Parathyroid adenoma (tissue), 2 donors: Measurements from ENCODE around the gene KRT72.

Experiments
- H2AFZ ChIP-seq: fragments of 300-600 bp; sonication (generic); one replicate; pipeline ENCODE4 v1.7.0; 2017; ENCODE audit warnings: antibody characterized with exemption, mild to moderate bottlenecking
- H3K27ac ChIP-seq: fragments of 300-600 bp; sonication (generic); one replicate; pipeline ENCODE4 v1.7.0; 2017
- H3K27me3 ChIP-seq: fragments of 300-600 bp; sonication (generic); one replicate; pipeline ENCODE4 v1.7.0; 2017; ENCODE audit warnings: low read length; ENCODE audit not compliant: control insufficient read depth, insufficient read depth
- H3K36me3 ChIP-seq: fragments of 300-600 bp; sonication (generic); one replicate; pipeline ENCODE4 v1.7.0; 2017; ENCODE audit warnings: low read length; ENCODE audit not compliant: control insufficient read depth, insufficient read depth
- H3K4me1 ChIP-seq: fragments of 300-600 bp; sonication (generic); one replicate; pipeline ENCODE4 v1.7.0; 2017; ENCODE audit warnings: control low read depth
- H3K4me2 ChIP-seq: fragments of 300-600 bp; sonication (generic); one replicate; pipeline ENCODE4 v1.7.0; 2017; ENCODE audit warnings: low read length
- H3K4me3 ChIP-seq: fragments of 300-600 bp; sonication (generic); one replicate; pipeline ENCODE4 v1.7.0; 2017; ENCODE audit warnings: low read depth, low read length
- H3K79me2 ChIP-seq: fragments of 300-600 bp; sonication (generic); one replicate; pipeline ENCODE4 v1.7.0; 2017; ENCODE audit warnings: control low read depth
- H3K9ac ChIP-seq: fragments of 300-600 bp; sonication (generic); one replicate; pipeline ENCODE4 v1.7.0; 2017; ENCODE audit warnings: mild to moderate bottlenecking
- H3K9me3 ChIP-seq: fragments of 300-600 bp; sonication (generic); one replicate; pipeline ENCODE4 v1.7.0; 2017; ENCODE audit warnings: low read length; ENCODE audit not compliant: control insufficient read depth
- TF ChIP-seq, protein P1 (sequence below): fragments of 300-600 bp; sonication (generic); IDR thresholded peaks from one replicate; pipeline ENCODE4 v1.7.0; 2017; ENCODE audit warnings: antibody characterized with exemption, mild to moderate bottlenecking
- donor health status: primary hyperparathyroidism.

KRT72 gene

DNA sequence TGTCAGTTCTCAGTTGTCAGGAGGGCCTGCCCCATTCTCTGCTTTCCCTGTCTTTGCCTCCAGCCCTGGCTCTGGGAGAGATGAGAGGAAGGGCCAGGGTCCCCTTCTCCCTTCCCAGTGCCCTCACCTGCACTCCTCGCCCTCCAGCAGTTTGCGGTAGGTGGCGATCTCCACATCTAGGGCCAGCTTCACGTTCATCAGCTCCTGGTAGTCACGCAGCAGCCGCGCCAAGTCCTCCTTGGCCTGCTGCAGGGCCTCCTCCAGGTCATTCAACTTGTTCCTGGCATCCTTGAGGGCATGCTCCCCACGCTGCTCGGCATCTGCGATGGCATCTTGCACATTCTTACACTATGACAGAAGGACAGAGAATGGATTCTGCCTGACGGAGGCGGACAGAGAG is 45.4 kb upstream of the KRT72 start:
- Histone ChIP-seq H3K36me3 (no peaks in the 10 kb centered on the region), H3K79me2 (no peaks in the 10 kb centered on the region), H3K27me3 (no peaks in the 10 kb centered on the region), H3K27ac (no peak overlapping the region), H3K9ac (no peak overlapping the region), H3K4me3 (no peak overlapping the region), H3K4me2 (no peak overlapping the region), H3K4me1 (no peaks in the 10 kb centered on the region), H3K9me3 (no peaks in the 10 kb centered on the region), H2AFZ (no peak overlapping the region)
- TF ChIP-seq, protein P1, sequence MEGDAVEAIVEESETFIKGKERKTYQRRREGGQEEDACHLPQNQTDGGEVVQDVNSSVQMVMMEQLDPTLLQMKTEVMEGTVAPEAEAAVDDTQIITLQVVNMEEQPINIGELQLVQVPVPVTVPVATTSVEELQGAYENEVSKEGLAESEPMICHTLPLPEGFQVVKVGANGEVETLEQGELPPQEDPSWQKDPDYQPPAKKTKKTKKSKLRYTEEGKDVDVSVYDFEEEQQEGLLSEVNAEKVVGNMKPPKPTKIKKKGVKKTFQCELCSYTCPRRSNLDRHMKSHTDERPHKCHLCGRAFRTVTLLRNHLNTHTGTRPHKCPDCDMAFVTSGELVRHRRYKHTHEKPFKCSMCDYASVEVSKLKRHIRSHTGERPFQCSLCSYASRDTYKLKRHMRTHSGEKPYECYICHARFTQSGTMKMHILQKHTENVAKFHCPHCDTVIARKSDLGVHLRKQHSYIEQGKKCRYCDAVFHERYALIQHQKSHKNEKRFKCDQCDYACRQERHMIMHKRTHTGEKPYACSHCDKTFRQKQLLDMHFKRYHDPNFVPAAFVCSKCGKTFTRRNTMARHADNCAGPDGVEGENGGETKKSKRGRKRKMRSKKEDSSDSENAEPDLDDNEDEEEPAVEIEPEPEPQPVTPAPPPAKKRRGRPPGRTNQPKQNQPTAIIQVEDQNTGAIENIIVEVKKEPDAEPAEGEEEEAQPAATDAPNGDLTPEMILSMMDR, result no peak

DNA sequence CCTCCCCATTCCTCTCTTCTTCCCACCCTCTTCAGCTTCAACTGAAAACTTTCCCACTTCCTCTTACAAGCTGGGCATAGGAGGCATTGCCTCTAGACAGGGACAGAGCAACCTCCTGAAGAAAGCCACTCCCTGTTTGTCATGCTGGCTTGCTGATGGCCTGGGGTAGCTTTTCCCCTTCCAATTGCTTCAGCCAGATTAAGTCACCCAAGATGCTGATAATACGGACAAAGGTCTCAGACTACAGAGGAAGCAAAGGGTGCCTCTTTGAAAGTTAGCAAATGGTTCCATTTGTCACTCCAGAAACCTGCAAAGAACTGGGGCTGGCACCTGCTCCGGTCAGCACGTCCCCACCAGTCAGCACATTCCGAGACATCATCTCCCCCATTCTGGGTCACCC is 44.7 kb upstream of the KRT72 start:
- H3K9ac ChIP-seq, result no peak overlapping the region
- H3K9me3 ChIP-seq, result no peaks in the 10 kb centered on the region
- H3K4me2 ChIP-seq, result no peak overlapping the region
- TF ChIP-seq, protein P1, result no peak
- no peaks in the 10 kb centered on the region for H3K27me3 ChIP-seq
- H3K36me3 ChIP-seq, result no peaks in the 10 kb centered on the region
- H3K4me1 ChIP-seq, result no peaks in the 10 kb centered on the region
- H3K27ac ChIP-seq, result no peak overlapping the region
- no peak overlapping the region for H3K4me3 ChIP-seq
- H3K79me2 ChIP-seq, result no peaks in the 10 kb centered on the region
- no peak overlapping the region for H2AFZ ChIP-seq

DNA sequence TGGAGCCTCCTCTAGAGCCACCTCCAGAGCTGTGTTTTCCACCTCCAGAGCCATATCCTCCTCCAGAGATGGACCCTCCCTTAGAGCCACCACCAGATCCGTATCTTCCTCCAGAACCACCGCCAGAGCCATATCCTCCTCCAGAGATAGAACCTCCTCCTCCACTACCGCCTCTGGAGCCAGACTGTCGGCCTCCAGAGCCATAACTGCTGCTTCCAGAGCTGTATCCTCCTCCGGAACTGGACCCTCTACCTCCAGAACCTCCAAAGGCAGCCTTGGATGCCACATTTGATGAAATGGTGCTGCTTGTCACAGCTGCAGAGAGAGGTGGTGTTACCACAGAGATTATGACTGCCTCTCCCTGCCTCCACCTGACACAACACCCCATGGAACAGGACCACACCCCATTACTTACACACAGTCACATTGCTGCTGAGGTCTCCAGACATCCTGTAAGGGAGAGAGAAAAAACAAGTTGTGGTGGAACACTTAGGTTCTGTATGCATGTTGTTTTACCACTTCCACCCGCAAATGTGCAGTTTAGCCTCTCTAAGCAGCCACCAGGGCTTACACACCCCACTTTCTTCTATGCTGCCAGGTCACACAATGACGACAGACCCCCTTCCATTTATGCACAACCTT is 44.0 kb upstream of the KRT72 start:
- H3K9me3 ChIP-seq, result no peaks in the 10 kb centered on the region
- H3K36me3 ChIP-seq, result no peaks in the 10 kb centered on the region
- no peak overlapping the region for H3K9ac ChIP-seq
- no peak overlapping the region for H3K4me2 ChIP-seq
- no peak overlapping the region for H3K4me3 ChIP-seq
- H3K27me3 ChIP-seq, result no peaks in the 10 kb centered on the region
- H3K27ac ChIP-seq, result no peak overlapping the region
- H3K4me1 ChIP-seq, result no peaks in the 10 kb centered on the region
- no peak overlapping the region for H2AFZ ChIP-seq
- TF ChIP-seq, protein P1, result no peak
- no peaks in the 10 kb centered on the region for H3K79me2 ChIP-seq

DNA sequence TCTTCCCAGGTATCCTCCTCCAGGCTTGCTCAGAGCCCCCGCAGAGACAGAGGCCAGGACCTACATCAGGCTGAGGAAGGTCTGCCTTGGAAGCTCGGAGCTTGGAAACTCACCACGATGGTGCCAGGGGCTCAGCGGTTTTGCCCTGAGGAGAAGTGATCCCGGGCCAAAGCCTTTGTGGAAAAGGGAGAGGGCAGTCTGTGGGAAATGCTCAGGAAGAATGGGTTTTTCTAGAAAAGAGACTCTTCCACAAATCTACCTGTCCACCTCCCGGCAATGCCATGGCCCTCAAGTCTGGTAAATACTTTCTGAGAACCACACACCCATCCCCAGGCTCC is 42.8 kb upstream of the KRT72 start:
- H3K9me3 ChIP-seq, result no peaks in the 10 kb centered on the region
- no peaks in the 10 kb centered on the region for H3K27me3 ChIP-seq
- H3K79me2 ChIP-seq, result no peaks in the 10 kb centered on the region
- no peak overlapping the region for H2AFZ ChIP-seq
- H3K27ac ChIP-seq, result no peak overlapping the region
- TF ChIP-seq, protein P1, result no peak
- no peak overlapping the region for H3K9ac ChIP-seq
- no peak overlapping the region for H3K4me3 ChIP-seq
- H3K36me3 ChIP-seq, result no peaks in the 10 kb centered on the region
- H3K4me2 ChIP-seq, result no peak overlapping the region
- H3K4me1 ChIP-seq, result no peaks in the 10 kb centered on the region

DNA sequence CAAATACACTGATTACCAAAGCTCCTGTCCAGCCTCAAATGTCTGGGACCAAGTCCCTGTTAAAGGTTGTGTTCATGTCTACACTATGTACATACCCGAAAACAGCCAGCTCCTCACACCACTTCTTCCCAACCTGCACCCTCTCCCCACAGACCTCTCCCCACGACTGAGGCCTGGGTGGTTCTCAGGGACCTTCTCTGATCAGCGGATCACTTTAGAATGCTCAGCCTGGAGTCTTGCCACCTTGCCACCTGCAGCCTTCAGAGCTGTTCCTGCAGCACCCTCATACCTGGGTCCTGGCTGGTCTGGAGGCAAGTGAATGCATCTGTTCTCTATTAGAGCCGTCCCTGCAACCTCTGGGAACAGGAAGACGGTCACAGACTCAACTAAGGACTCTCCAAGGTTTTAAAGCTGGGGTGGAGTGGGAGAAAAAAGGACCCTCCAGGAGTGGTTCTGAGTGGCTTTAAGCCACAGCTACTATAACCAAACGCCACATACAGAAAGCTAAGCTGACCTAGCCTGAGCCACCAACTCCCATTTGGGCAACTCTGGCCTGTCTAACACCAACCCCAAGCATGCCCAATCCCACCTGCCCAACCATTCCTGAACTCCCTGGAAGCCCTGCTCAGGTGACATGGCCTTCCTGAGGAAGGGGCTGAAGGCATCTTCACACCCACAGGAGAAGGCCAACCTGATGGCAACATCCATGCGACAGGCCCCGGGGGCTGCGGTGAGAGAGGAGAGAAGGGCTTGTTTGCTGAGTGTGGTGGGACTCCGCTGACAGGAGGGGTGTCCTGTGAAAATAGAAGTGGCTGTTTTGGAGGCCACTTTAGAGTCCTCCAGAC is 42.2 kb upstream of the KRT72 start:
- Histone ChIP-seq H3K4me2 (no peak overlapping the region), H3K27me3 (no peaks in the 10 kb centered on the region), H3K27ac (no peak overlapping the region), H3K4me3 (no peak overlapping the region), H3K4me1 (no peaks in the 10 kb centered on the region), H3K9me3 (no peaks in the 10 kb centered on the region), H3K79me2 (no peaks in the 10 kb centered on the region), H3K36me3 (no peaks in the 10 kb centered on the region), H3K9ac (no peak overlapping the region), H2AFZ (no peak overlapping the region)
- TF ChIP-seq, protein P1, result no peak
